Adrenal gland (tissue), 12 donors: ENCODE data around the gene FBXL19. TPM values are rescaled to one million over a fixed set of nuclear protein-coding genes. Genes with fewer than 3 reads are reported as not detected.

Experiments
- DNase-seq, 7 donors: peaks; one replicate each; pipeline ENCODE4 v3.0.0-alpha.2; 2019 to 2020
- H3K27ac ChIP-seq, 5 donors: fragments of 200-600 bp; sonication (generic) in 4 of 5; 1 replicate in 3 of 5; 2 replicates in 2 of 5; pipeline versions ENCODE4 v1.5.1 to v1.8.0; 2016 to 2020; ENCODE audit warnings: mild to moderate bottlenecking in 1 of 5
- H3K27me3 ChIP-seq: fragments of 200-600 bp; 2 replicates; pipeline ENCODE4 v1.8.0; 2021
- H3K36me3 ChIP-seq, 2 donors: fragments of 200-600 bp; replicated peaks in 1 of 2; 1 replicate in 1 of 2; 2 replicates in 1 of 2; pipeline versions ENCODE4 v1.5.1 to v1.8.0; 2018 to 2022
- H3K4me1 ChIP-seq, 2 donors: fragments of 200-600 bp; replicated peaks in 1 of 2; 1 replicate in 1 of 2; 2 replicates in 1 of 2; pipeline versions ENCODE4 v1.5.1 to v1.8.0; 2018 to 2021
- H3K4me3 ChIP-seq, 4 donors: fragments of 200-600 bp; sonication (generic) in 3 of 4; one replicate each; pipeline ENCODE4 v1.5.1; 2016 to 2018
- H3K9me3 ChIP-seq, 3 donors: fragments of 200-600 bp; sonication (generic) in 1 of 3; replicated peaks in 1 of 3; 1 replicate in 2 of 3; 2 replicates in 1 of 3; pipeline versions ENCODE4 v1.5.1 to v1.8.0; 2016 to 2021
- POLR2A ChIP-seq, 2 donors: fragments of 450-650 bp; IDR thresholded peaks; one replicate each; pipeline ENCODE4 v1.6.1; 2017; ENCODE audit warnings: antibody characterized with exemption in 2 of 2, mild to moderate bottlenecking in 2 of 2, moderate library complexity in 1 of 2
- WGBS, 4 donors: extraction: QIAGEN DNeasy Blood & Tissue Kit in 2 of 4; methylation state at CpG; one replicate each; pipeline versions ENCODE4 v1.1.5 to v1.1.7; 2013 to 2017; 5-methylcytosine and 5-hydroxymethylcytosine counted together
- intact Hi-C, 2 donors: fragments of 100-400 bp; cut with DNase I; formaldehyde crosslinking; loops; one replicate each; pipeline versions ENCODE4 v1.14.1 to v1.15.0; 2022 to 2023
- polyA plus RNA-seq, 3 donors: library from polyadenylated mRNA; stranded (reverse); fragments of 200-250 nt in 2 of 3; fragments of 350-450 nt in 1 of 3; fragmentation: Illumina TruSeq in 1 of 3; extraction: RNeasy Lipid Tissue Mini Kit (QIAGEN cat#74804) in 1 of 3; gene quantifications; one replicate each; pipeline ENCODE4 v1.2.3, GENCODE V29; 2013 to 2014
- total RNA-seq, 9 donors: library from RNA; depleted of rRNA in 4 of 9; stranded (reverse); fragments of >200 nt in 4 of 9; fragments of 120-200 nt in 1 of 9; fragmentation: NEBNext Ultra II Directional in 1 of 9; extraction: Animal tissue kit (Norgen Biotek cat#: 25700) in 1 of 9; gene quantifications; one replicate each; pipeline versions ENCODE4 v1.1.0 to v1.2.4, GENCODE V29; 2013 to 2023
- TF ChIP-seq, protein P1 (sequence below), 6 experiments: fragments of 450-650 bp in 4 of 6; fragments of 200-600 bp in 2 of 6; sonication (generic) in 1 of 6; IDR thresholded peaks; 1 replicate in 5 of 6; 2 replicates in 1 of 6; pipeline versions ENCODE4 v1.5.1 to v1.8.0; 2016 to 2021; ENCODE audit warnings: antibody characterized with exemption in 6 of 6, mild to moderate bottlenecking in 2 of 6, moderate library complexity in 1 of 6
- donor health status: healthy with polysubstance abuse.
- donor health status: Bipolar disorder and iron deficiency.
- donor health status: DM: yes; HTN: yes; CAD: no.
- donor health status: DM: no; HTN: no; CAD: no.
- donor health status: DM: no; HTN: no; CAD: no.
- donor health status: DM: yes; HTN: yes; CAD: no.

FBXL19 gene
- total and polyA plus RNA-seq, 12 donors: 1.6 to 74.1 (median 12.5) TPM

GRCh38 chr16:30947859-30948666 is 24.7 kb downstream of the FBXL19 start:
- peaks cover 22 to 23% of the 10 kb centered on the region in 2 donors for H3K4me1 ChIP-seq
- H3K27ac ChIP-seq: peak overlapping the region in 4 of 5 donors; percentile 86 to 94 (median 90)
- 15 to 37% (median 17%) methylated on average over 10 to 44 of the region's 44 CpGs for WGBS, 4 donors
- peak; percentile 97 to 99 (median 98) for DNase-seq
- TF ChIP-seq, protein P1, sequence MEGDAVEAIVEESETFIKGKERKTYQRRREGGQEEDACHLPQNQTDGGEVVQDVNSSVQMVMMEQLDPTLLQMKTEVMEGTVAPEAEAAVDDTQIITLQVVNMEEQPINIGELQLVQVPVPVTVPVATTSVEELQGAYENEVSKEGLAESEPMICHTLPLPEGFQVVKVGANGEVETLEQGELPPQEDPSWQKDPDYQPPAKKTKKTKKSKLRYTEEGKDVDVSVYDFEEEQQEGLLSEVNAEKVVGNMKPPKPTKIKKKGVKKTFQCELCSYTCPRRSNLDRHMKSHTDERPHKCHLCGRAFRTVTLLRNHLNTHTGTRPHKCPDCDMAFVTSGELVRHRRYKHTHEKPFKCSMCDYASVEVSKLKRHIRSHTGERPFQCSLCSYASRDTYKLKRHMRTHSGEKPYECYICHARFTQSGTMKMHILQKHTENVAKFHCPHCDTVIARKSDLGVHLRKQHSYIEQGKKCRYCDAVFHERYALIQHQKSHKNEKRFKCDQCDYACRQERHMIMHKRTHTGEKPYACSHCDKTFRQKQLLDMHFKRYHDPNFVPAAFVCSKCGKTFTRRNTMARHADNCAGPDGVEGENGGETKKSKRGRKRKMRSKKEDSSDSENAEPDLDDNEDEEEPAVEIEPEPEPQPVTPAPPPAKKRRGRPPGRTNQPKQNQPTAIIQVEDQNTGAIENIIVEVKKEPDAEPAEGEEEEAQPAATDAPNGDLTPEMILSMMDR (IDR thresholded peaks at IDR 0.05): no peak
- peak in 1 of 2 donors; percentile 14 for TF ChIP-seq POLR2A (IDR thresholded peaks at IDR 0.05)
- no peaks in the 10 kb centered on the region for H3K27me3 ChIP-seq
- H3K4me3 ChIP-seq: peak overlapping the region in 3 of 4 donors; percentile 92 to 94 (median 94)
- H3K9me3 ChIP-seq: no peaks in the 10 kb centered on the region
- intact Hi-C loops: no loop called here
- peaks cover 0 to 11% of the 10 kb centered on the region in 2 donors for H3K36me3 ChIP-seq

DNA sequence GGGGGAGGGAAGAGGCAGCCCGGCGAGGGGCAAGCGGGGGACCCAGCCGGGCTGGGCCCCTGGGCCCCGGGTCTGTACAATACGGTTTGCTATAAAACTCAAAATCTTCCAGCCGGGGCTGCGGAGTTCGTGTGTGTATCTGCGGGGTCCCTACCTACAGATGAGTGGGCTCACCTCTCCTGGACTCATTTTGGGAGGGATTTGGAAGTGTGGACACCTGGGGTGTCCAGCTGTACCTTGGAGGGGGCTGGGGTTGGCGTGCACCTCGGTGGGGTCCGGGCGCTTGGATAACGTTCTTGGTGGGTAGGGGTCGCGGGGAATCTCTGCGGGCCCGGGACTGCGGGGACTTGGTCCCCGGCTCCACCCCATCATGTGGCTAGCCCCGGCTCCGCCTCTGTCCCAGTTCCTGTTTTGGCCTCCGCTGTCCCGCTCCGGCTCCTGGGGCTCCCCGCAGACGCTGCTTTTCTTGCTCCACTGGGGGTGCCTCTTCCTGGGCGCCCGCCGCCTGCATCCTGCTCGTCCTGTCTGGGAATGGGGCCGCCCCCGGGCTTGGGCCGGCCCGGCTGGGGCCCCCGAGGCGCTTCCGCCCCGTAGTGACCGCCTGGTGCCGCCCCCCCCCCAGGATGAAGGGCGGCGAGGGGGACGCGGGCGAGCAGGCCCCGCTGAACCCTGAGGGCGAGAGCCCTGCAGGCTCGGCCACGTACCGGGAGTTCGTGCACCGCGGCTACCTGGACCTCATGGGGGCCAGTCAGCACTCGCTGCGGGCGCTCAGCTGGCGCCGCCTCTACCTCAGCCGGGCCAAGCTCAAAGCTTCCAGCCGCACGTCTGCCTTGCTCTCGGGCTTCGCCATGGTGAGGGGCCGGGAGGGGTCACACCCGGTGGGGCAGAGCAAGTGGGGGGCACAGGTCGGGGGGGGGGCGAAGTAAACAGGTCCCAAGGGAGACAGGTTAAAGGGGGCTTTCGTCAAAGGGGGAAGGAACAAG is 25.6 kb downstream of the FBXL19 start, which contains the start of gene ORAI3:
ORAI3 (plus strand) TSS at position 402 of the 983 bp plus-strand sequence; CDS start at position 624, 222 bp downstream.
- intact Hi-C loops: no loop called here
- TF ChIP-seq, protein P1 (IDR thresholded peaks at IDR 0.05): no peak
- peak; percentile 62 to 89 for TF ChIP-seq POLR2A (IDR thresholded peaks at IDR 0.05)
- H3K27me3 ChIP-seq: no peaks in the 10 kb centered on the region
- peak; percentile 78 to 87 (median 82) for DNase-seq
- peak within 1 kb of the TSS; percentile 87 to 94 (median 93) for H3K4me3 ChIP-seq
- H3K27ac ChIP-seq: peak within 1 kb of the TSS; percentile 86 to 96 (median 92)
- peaks cover 0 to 9% of the 10 kb centered on the region in 2 donors for H3K36me3 ChIP-seq
- 0 to 1% (median 1%) methylated on average over 6 to 70 of the region's 70 CpGs for whole genome bisulfite sequencing, 4 donors
- H3K4me1 ChIP-seq: peaks cover 27 to 32% of the 10 kb centered on the region in 2 donors
- no peaks in the 10 kb centered on the region for H3K9me3 ChIP-seq

DNA sequence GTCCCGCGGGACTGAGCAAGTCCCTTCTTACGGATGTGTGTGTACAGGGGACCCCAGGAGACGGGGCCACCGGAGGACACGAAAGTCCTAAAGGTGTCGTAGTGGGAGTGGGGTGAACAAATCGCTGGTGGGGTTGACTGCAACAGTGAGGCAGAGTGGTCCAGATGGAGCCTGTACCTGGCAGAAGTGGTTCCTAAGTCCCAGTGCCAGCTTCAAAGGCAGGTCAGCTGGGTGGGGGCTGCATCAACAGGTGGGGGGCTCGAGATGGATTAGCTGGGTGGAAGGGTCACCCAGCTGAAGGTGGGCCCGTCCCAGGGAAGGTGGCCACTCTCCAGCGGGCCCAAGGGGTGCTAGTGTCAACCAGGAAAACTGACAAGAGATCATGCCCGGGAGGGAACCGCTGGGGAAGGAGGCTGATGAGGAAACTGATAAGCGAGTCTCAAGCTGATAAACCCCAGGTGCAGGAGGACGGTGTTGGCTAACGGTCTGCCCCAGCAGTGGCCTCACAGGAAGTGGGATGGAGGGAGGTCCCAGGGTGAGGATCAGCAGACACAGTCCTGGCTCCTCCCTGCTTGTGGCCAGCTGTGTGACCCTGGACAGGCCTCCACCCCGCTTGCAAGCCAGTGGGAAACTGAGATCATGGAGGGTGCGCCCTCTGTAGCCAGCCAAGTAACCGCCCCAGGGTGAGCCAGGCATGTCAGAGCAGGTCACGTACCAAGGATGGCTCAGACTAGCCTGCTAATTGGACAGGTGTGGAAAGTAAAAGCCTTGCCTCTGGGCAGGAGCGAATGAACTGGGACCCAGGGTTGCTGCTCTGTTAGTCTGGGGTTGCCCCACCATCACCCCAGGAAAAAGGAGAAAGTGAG is 26.5 kb downstream of the FBXL19 start:
- WGBS, 4 donors: 0 to 2% (median 2%) methylated on average over 19 to 21 of the region's 21 CpGs
- H3K4me1 ChIP-seq: peaks cover 27 to 32% of the 10 kb centered on the region in 2 donors
- no peaks in the 10 kb centered on the region for H3K9me3 ChIP-seq
- peak overlapping the region; percentile 87 to 94 (median 93) for H3K4me3 ChIP-seq
- peak; percentile 78 to 99 for TF ChIP-seq POLR2A (IDR thresholded peaks at IDR 0.05)
- TF ChIP-seq, protein P1 (IDR thresholded peaks at IDR 0.05): no peak
- DNase-seq: peak; percentile 91 to 98 (median 98)
- H3K36me3 ChIP-seq: peaks cover 0 to 2% of the 10 kb centered on the region in 2 donors
- peak overlapping the region; percentile 86 to 96 (median 92) for H3K27ac ChIP-seq
- no peaks in the 10 kb centered on the region for H3K27me3 ChIP-seq
- intact Hi-C loops: no loop called here
